ENCODE results near the gene OPA1. TPM values are rescaled to one million over a fixed set of nuclear protein-coding genes. Genes with fewer than 3 reads are reported as not detected.

Gene OPA1
- total and polyA plus RNA-seq, 2 of the 8 experiments (the other 6 are each of a cell fraction or from before 2014, with no cell fraction given): 20.3 to 109 TPM

GRCh38 chr3:193662757-193663322 is 69.8 kb downstream of the OPA1 start (continued):
- TF ChIP-seq RNF2 (IDR thresholded peaks at IDR 0.05; ENCODE audit: borderline replicate concordance, low read depth, low read length, missing control alignments, poor library complexity, severe bottlenecking): no peak
- TF ChIP-seq BRCA1 (IDR thresholded peaks at IDR 0.05; ENCODE audit: low read depth, low read length): no peak

All from H1 (cell line).